ENCODE results near the gene LIN7A.
"Not testable (repeated sequence)": the region's sequence is repeated elsewhere in the genome, so short reads cannot be mapped to it uniquely, and the experiment has no call there.

Gene LIN7A

DNA sequence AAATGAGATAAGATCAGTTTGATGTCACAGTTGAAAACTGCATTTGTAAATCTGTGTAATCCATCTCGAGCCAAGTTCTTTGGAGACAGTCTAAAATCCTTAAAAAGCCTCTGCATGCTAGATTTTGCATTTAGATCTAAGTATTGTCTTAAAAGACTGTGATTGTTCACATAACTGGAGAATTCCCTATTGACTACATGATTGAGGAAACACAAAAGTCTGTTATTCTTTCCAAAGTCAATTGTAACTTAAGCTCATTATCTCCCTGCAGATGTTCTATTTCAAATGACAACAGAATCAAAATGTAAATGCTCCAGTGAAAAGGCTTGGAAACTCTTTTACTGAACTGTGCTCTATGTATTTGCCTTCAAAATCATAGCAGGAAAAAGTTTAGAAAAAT is 143.2 kb downstream of the LIN7A start:
- no peak for TF ChIP-seq CTCF (conservative IDR thresholded peaks at IDR 0.05)
- H3K27ac ChIP-seq: no peak overlapping the region

GRCh38 chr12:80792861-80793260 is 144.9 kb downstream of the LIN7A start:
- H3K27ac ChIP-seq: no peak overlapping the region
- TF ChIP-seq CTCF (conservative IDR thresholded peaks at IDR 0.05): no peak

GRCh38 chr12:80791863-80792262 is 145.9 kb downstream of the LIN7A start:
- TF ChIP-seq CTCF (conservative IDR thresholded peaks at IDR 0.05): no peak
- H3K27ac ChIP-seq: no peak overlapping the region

DNA sequence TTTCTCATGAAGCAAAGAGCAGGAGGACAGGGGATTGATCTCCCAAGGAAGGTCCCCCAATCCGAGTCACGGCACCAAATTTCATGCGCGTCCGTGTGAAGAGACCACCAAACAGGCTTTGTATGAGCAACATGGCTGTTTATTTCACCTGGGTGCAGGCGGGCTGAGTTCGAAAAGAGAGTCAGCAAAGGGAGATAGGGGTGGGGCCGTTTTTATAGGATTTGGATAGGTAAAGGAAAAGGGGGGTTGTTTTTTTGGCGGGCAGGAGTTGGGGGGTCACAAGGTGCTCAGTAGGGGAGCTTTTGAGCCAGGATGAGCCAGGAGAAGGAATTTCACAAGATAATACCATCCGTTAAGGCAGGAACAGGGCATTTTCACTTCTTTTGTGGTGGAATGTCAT is 149.3 kb downstream of the LIN7A start:
- H3K27ac ChIP-seq: not testable (repeated sequence)

GRCh38 chr12:80782963-80783470 is 154.7 kb downstream of the LIN7A start:
- H3K27ac ChIP-seq: not testable (repeated sequence)

- no peak for TF ChIP-seq CTCF (conservative IDR thresholded peaks at IDR 0.05)
- no peak overlapping the region for H3K27ac ChIP-seq
Observed at GRCh38 chr12:80781313-80781712, 156.4 kb downstream of the LIN7A start.

DNA sequence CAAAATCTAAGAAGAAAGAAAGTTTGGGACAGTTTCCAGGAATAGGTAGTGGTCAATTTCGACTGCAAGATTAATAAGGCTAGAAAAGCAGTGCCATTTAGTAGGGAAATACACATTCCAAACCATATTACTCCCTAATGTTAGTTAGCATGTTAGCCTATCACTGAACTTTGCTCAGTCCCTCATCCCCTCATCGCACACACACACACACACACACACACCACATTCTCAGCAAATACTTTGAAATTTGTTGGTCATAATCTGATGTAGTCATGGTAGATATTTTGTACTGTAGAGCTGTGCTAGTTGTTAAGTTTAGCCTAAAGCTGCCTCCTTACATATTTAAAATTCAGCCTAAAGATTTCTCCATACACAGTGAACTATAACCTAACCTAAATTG is 157.0 kb downstream of the LIN7A start:
- TF ChIP-seq CTCF (conservative IDR thresholded peaks at IDR 0.05): no peak
- no peak overlapping the region for H3K27ac ChIP-seq

- TF ChIP-seq CTCF (conservative IDR thresholded peaks at IDR 0.05): no peak
- H3K27ac ChIP-seq: no peak overlapping the region
Observed at GRCh38 chr12:80778005-80778541, 159.7 kb downstream of the LIN7A start.

DNA sequence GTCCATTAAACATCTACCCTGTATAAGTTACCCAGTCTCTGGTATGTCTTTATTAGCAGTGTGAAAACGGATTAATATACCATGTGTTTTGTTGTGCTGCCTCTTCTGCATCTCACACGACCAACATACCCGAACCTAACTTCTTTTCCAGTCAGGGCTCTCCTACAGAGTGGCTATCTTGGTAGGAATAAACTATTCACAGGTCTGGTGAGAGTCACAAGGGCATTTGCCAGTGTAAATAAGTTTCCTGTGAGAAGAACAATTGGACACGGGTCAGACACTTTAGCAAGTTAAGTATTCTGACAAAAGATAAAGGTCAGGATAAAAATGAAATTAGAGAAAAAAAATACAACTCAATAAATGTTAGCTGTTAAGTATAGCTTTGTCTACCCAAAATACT is 160.1 kb downstream of the LIN7A start:
- TF ChIP-seq CTCF (conservative IDR thresholded peaks at IDR 0.05): no peak
- H3K27ac ChIP-seq: no peak overlapping the region
